Measurements from ENCODE around the gene PIK3AP1. TPM values are rescaled to one million over a fixed set of nuclear protein-coding genes. Genes with fewer than 3 reads are reported as not detected.

PIK3AP1 gene
- total RNA-seq, 4 donors from 2014 or later, result 3.1 to 15.5 (median 5.5) TPM

- Histone ChIP-seq H3K9me3 (no peaks in the 10 kb centered on the region), H3K4me3 (no peak overlapping the region), H3K4me1 (peaks cover 0 to 36% (median 8%) of the 10 kb centered on the region in 3 donors), H3K27ac (peak overlapping the region in 1 of 4 donors; percentile 64), H3K27me3 (no peaks in the 10 kb centered on the region), H3K36me3 (no peaks in the 10 kb centered on the region)
- WGBS, 2 donors (ENCODE audit: low coverage in 1 of 2), result 66 to 69% methylated on average over 4 to 12 of the region's 17 CpGs
- TF ChIP-seq POLR2AphosphoS5 (IDR thresholded peaks at IDR 0.05) (no peak), CTCF (IDR thresholded peaks at IDR 0.05) (no peak), EP300 (IDR thresholded peaks at IDR 0.05) (no peak), POLR2A (IDR thresholded peaks at IDR 0.05) (no peak)
- no peak for ATAC-seq
Measured at GRCh38 chr10:96619796-96620773, 100.2 kb downstream of the PIK3AP1 start.

- no peaks in the 10 kb centered on the region for H3K27me3 ChIP-seq
- no peak overlapping the region for H3K4me3 ChIP-seq
- peak overlapping the region in 2 of 4 donors; percentile 19 to 64 for H3K27ac ChIP-seq
- ATAC-seq, result no peak
- TF ChIP-seq EP300 (IDR thresholded peaks at IDR 0.05) (no peak), CTCF (IDR thresholded peaks at IDR 0.05) (no peak), POLR2A (IDR thresholded peaks at IDR 0.05) (no peak), POLR2AphosphoS5 (IDR thresholded peaks at IDR 0.05) (no peak)
- H3K9me3 ChIP-seq, result no peaks in the 10 kb centered on the region
- H3K36me3 ChIP-seq, result no peaks in the 10 kb centered on the region
- H3K4me1 ChIP-seq, result peaks cover 0 to 36% (median 8%) of the 10 kb centered on the region in 3 donors
- WGBS, 2 donors (ENCODE audit: low coverage in 1 of 2), result 78 to 89% methylated on average over 4 to 7 of the region's 11 CpGs
Measured at GRCh38 chr10:96619120-96619519, 101.2 kb downstream of the PIK3AP1 start.

- Histone ChIP-seq H3K36me3 (no peaks in the 10 kb centered on the region), H3K27me3 (no peaks in the 10 kb centered on the region), H3K4me1 (peaks cover 0 to 36% (median 8%) of the 10 kb centered on the region in 3 donors), H3K27ac (peak overlapping the region in 2 of 4 donors; percentile 19 to 64), H3K4me3 (no peak overlapping the region), H3K9me3 (no peaks in the 10 kb centered on the region)
- ATAC-seq, result peak; percentile 80
- TF ChIP-seq POLR2A (IDR thresholded peaks at IDR 0.05), result no peak
- no peak for TF ChIP-seq CTCF (IDR thresholded peaks at IDR 0.05)
- TF ChIP-seq POLR2AphosphoS5 (IDR thresholded peaks at IDR 0.05), result peak; percentile 44
- TF ChIP-seq EP300 (IDR thresholded peaks at IDR 0.05), result no peak
- WGBS, 2 donors (ENCODE audit: low coverage in 1 of 2), result 17% methylated on average over 1 of the region's 2 CpGs; no CpG with 5 or more reads in 1 of the 2 donors
Measured at GRCh38 chr10:96618653-96619052, 101.7 kb downstream of the PIK3AP1 start.

GRCh38 chr10:96616961-96617360 lies 103.4 kb downstream of the PIK3AP1 start:
- H3K27ac ChIP-seq, result no peak overlapping the region
- ATAC-seq, result no peak
- no peak overlapping the region for H3K4me3 ChIP-seq
- H3K4me1 ChIP-seq, result peaks cover 0 to 36% (median 8%) of the 10 kb centered on the region in 3 donors
- no peak for TF ChIP-seq POLR2AphosphoS5 (IDR thresholded peaks at IDR 0.05)
- TF ChIP-seq EP300 (IDR thresholded peaks at IDR 0.05), result no peak
- no peak for TF ChIP-seq POLR2A (IDR thresholded peaks at IDR 0.05)
- no peak for TF ChIP-seq CTCF (IDR thresholded peaks at IDR 0.05)
- WGBS, 2 donors (ENCODE audit: low coverage in 1 of 2), result 29 to 52% methylated on average over 2 to 4 of the region's 4 CpGs
- H3K36me3 ChIP-seq, result no peaks in the 10 kb centered on the region
- H3K27me3 ChIP-seq, result no peaks in the 10 kb centered on the region
- no peaks in the 10 kb centered on the region for H3K9me3 ChIP-seq

All from gastroesophageal sphincter (tissue), 4 donors.